Testis (tissue), 3 donors: ENCODE measurements around the gene CNGB1. TPM values are rescaled to one million over a fixed set of nuclear protein-coding genes. Genes with fewer than 3 reads are reported as not detected.
"Not testable (repeated sequence)": the region's sequence is repeated elsewhere in the genome, so short reads cannot be mapped to it uniquely, and the experiment has no call there.

Experiments
- DNase-seq: peaks from one replicate; pipeline ENCODE4 v3.0.0-alpha.2; 2019
- H3K27ac ChIP-seq, 2 donors: fragments of 200-600 bp; sonication (generic); one replicate each; pipeline ENCODE4 v1.5.1; 2019
- H3K27me3 ChIP-seq: fragments of 200-600 bp; sonication (generic); one replicate; pipeline ENCODE4 v1.5.1; 2019
- H3K36me3 ChIP-seq: fragments of 200-600 bp; sonication (generic); one replicate; pipeline ENCODE4 v1.5.1; 2017; ENCODE audit warnings: low read depth; ENCODE audit errors: missing control alignments
- H3K4me1 ChIP-seq: fragments of 200-600 bp; sonication (generic); one replicate; pipeline ENCODE4 v1.5.1; 2019
- H3K4me3 ChIP-seq, 2 donors: fragments of 200-600 bp; sonication (generic); one replicate each; pipeline ENCODE4 v1.5.1; 2017 to 2019
- H3K9me3 ChIP-seq: fragments of 200-600 bp; sonication (generic); one replicate; pipeline ENCODE4 v1.5.1; 2017
- POLR2A ChIP-seq: fragments of 450-650 bp; IDR thresholded peaks from one replicate; pipeline ENCODE4 v1.6.1; 2017; ENCODE audit warnings: antibody characterized with exemption, mild to moderate bottlenecking, moderate library complexity
- WGBS, 2 donors: methylation state at CpG; one replicate each; pipeline ENCODE4 v1.1.5; 2018; 5-methylcytosine and 5-hydroxymethylcytosine counted together
- intact Hi-C: fragments of 100-400 bp; cut with DNase I; formaldehyde crosslinking; loops from one replicate; pipeline ENCODE4 v1.15.1; 2023; ENCODE audit warnings: low total_unique reads
- polyA plus RNA-seq: library from polyadenylated mRNA; stranded (reverse); fragments of 350-450 nt; fragmentation: Illumina TruSeq; extraction: RNeasy Lipid Tissue Mini Kit (QIAGEN cat#74804); gene quantifications from one replicate; pipeline ENCODE4 v1.2.3, GENCODE V29; 2014; ENCODE audit warnings: low read depth, low replicate concordance; ENCODE audit not compliant: insufficient read depth
- total RNA-seq, 2 donors: library from RNA; depleted of rRNA; stranded (reverse); fragments of >200 nt; gene quantifications; one replicate each; pipeline ENCODE4 v1.2.3, GENCODE V29; 2016
- TF ChIP-seq, protein P1 (sequence below), 3 experiments: fragments of 450-650 bp in 2 of 3; fragments of 200-600 bp in 1 of 3; sonication (generic) in 1 of 3; IDR thresholded peaks; one replicate each; pipeline ENCODE4 v1.5.1; 2016 to 2019; ENCODE audit warnings: antibody characterized with exemption in 3 of 3, mild to moderate bottlenecking in 2 of 3, moderate library complexity in 1 of 3

Gene CNGB1
- total and polyA plus RNA-seq, 3 donors from 2014 or later = 0.76 to 1.2 (median 0.87) TPM

DNA sequence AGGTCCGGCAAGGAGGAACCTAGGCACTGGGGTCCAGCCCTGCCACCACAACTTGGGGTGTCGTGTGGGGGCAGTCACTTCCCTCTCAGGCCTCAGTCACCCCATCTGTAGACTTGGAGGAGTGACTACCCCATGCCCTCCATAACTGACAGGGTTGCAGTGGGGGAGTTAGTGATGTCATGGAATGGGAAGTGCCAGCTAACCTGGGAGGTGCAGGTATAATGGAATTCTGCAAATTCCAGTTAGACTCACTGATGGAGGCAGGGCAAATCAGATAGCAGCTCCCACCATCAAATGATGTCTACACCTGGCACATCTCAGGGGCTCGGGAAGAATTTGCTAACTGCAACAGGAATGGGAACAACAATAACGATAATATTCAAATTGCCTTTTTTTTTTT, 72.9 kb downstream of the CNGB1 start:
- DNase-seq = no peak
- TF ChIP-seq, protein P1, sequence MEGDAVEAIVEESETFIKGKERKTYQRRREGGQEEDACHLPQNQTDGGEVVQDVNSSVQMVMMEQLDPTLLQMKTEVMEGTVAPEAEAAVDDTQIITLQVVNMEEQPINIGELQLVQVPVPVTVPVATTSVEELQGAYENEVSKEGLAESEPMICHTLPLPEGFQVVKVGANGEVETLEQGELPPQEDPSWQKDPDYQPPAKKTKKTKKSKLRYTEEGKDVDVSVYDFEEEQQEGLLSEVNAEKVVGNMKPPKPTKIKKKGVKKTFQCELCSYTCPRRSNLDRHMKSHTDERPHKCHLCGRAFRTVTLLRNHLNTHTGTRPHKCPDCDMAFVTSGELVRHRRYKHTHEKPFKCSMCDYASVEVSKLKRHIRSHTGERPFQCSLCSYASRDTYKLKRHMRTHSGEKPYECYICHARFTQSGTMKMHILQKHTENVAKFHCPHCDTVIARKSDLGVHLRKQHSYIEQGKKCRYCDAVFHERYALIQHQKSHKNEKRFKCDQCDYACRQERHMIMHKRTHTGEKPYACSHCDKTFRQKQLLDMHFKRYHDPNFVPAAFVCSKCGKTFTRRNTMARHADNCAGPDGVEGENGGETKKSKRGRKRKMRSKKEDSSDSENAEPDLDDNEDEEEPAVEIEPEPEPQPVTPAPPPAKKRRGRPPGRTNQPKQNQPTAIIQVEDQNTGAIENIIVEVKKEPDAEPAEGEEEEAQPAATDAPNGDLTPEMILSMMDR (IDR thresholded peaks at IDR 0.05) = no peak
- no peak for TF ChIP-seq POLR2A
- Histone ChIP-seq H3K27ac (no peak overlapping the region), H3K9me3 (no peaks in the 10 kb centered on the region), H3K27me3 (no peaks in the 10 kb centered on the region), H3K4me3 (no peak overlapping the region), H3K36me3 (no peaks in the 10 kb centered on the region), H3K4me1 (no peaks in the 10 kb centered on the region)
- intact Hi-C loops = no loop called here
- WGBS, 2 donors = 78 to 89% methylated on average over 3 to 4 of the region's 4 CpGs

DNA sequence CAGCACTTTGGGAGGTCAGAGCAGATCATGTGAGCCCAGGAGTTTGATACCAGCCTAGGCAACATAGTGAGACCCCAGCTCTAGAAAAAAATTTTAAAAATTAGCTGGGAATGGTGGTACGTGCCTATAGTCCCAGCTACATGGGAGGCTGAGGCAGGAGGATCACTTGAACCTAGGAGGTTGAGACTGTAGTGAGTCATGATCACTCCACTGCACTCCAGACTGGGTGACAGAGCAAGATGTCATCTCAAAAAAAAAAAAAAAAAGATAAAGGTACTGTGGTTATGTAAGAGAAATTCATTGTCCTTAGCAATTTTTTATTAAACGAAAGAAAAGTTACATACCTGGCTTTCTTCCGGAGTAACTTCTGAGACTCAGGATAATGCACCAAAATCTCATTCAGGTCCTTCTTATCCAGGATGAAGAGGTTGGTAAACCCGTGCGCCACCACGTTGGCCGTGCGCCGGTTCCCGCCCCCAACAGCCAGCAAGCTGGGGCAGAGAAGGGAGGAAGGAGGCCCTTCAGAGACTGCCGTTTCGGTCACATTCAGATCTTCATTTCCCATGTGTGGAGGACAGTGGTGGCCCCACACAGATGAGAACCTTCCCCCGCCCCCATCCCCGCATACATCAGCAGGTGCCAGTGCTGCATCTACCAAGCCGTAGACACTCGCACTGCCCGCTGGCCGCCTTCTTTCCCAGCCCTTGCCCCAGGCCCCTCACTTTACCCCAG, 73.7 kb downstream of the CNGB1 start:
- intact Hi-C loops = no loop called here

DNA sequence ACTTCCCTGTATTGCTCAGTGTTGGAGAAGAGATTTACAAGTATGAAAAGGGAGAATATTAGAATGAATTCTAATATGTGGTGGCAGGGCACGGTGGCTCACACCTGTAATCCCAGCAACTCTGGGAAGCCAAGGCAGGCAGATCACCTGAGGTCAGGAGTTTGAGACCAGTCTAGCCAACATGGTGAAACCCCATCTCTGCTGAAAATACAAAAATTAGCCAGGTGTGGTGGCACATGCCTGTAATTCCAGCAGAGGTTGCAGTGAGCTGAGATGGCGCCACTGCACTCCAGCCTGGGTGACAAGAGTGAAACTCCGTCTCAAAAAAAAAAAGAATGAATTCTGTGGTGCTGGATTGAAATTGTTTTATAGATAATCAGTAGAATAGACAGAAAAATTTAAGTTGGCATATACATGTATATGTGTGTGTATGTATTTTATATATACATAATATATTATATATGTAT, 75.8 kb downstream of the CNGB1 start:
- H3K27me3 ChIP-seq, intact Hi-C loops, H3K27ac ChIP-seq, H3K4me1 ChIP-seq, H3K4me3 ChIP-seq, H3K9me3 ChIP-seq, DNase-seq, H3K36me3 ChIP-seq: not testable (repeated sequence)
- WGBS, 2 donors = 94 to 95% methylated on average over 3 of the region's 3 CpGs

More for the DNA sequence above, 73.7 kb downstream of the CNGB1 start:
- no peaks in the 10 kb centered on the region for H3K27me3 ChIP-seq
- no peaks in the 10 kb centered on the region for H3K36me3 ChIP-seq
- 80 to 81% methylated on average over 18 of the region's 18 CpGs for WGBS, 2 donors
- no peak for DNase-seq
- H3K4me3 ChIP-seq = no peak overlapping the region
- no peaks in the 10 kb centered on the region for H3K4me1 ChIP-seq
- no peak for TF ChIP-seq POLR2A
- TF ChIP-seq, protein P1 (IDR thresholded peaks at IDR 0.05) = no peak
- H3K27ac ChIP-seq = no peak overlapping the region
- no peaks in the 10 kb centered on the region for H3K9me3 ChIP-seq

DNA sequence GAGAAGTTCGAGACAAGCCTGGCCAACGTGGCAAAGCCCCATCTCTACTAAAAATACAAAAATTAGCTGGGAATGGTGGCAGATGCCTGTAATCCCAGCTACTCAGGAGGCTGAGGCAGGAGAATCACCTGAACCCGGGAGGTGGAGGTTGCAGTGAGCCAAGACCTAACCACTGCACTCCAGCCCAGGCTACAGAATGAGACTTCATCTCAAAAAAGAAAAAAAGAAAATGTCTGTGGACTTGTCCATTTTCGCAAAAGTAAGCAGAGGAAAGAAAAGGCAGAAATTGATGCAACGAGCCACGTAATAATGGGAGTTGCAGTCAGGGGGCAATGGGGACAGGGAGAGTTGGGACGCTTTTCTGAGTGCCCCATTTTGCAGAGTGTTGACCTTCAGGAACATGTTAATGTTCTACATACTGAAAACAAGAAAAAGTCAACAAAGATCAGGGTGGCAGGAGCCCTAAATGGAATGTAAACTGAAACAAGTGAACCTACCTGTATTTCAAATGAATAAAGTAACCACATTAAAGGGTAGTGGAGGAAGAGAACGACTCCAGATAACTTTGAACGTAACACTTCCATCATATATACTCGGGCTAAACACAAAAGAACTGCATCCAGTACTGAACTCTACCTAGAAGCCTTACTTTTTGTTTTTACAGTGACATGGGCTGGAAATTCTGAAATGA, 76.4 kb downstream of the CNGB1 start:
- H3K36me3 ChIP-seq = no peaks in the 10 kb centered on the region
- WGBS, 2 donors = 74 to 92% methylated on average over 10 of the region's 10 CpGs
- TF ChIP-seq, protein P1 (IDR thresholded peaks at IDR 0.05) = no peak
- TF ChIP-seq POLR2A = no peak
- peaks cover 7% of the 10 kb centered on the region for H3K4me1 ChIP-seq
- H3K27ac ChIP-seq = no peak overlapping the region
- no peaks in the 10 kb centered on the region for H3K9me3 ChIP-seq
- intact Hi-C loops = no loop called here
- H3K4me3 ChIP-seq = no peak overlapping the region
- no peak for DNase-seq
- no peaks in the 10 kb centered on the region for H3K27me3 ChIP-seq

DNA sequence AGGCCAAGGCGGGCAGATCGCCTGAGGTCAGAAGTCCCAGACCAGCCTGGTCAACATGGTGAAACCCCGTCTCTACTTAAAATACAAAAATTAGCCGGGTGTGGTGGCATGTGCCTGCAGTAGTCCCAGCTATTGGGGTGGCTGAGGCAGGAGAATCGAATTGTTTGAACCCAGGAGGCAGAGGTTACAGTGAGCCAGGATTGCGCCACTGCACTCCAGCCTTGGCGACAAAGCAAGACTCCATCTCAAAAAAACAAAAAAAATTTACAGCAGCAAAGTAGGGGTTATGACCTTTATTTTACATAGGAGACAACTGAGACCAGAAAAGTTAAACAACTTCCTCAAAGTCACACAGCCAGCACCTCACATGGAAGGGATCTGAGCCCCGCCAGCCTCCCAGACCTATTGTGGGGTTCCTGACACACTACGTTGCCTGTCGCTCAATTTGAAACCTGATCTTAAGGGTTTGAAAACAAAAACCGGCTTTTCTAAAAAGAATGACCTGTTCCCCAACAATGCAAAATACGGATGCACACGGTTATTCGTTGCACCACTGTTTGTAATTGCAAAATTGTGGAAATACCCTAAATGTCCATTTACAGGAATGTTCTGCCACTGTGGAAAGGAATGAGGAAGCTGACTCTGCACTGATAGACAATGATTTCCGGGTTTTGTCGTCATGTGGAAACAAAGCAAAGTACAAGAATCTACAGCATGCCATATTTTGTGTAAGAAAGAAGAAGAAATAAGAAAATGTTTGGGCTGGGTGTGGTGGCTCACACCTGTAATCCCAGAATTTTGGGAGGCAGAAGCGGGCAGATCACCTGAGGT, 77.2 kb downstream of the CNGB1 start:
- H3K4me1 ChIP-seq = peaks cover 7% of the 10 kb centered on the region
- H3K27ac ChIP-seq = no peak overlapping the region
- no peaks in the 10 kb centered on the region for H3K36me3 ChIP-seq
- H3K27me3 ChIP-seq = no peaks in the 10 kb centered on the region
- intact Hi-C loops = no loop called here
- no peak for DNase-seq
- no peaks in the 10 kb centered on the region for H3K9me3 ChIP-seq
- H3K4me3 ChIP-seq = no peak overlapping the region
- WGBS, 2 donors = 78 to 81% methylated on average over 17 of the region's 17 CpGs
- TF ChIP-seq, protein P1 (IDR thresholded peaks at IDR 0.05) = no peak
- no peak for TF ChIP-seq POLR2A
